GM12801 (cell line): ENCODE data around the gene DEF6.

Experiments used
- TF ChIP-seq, protein P1 (sequence below): IDR thresholded peaks from one replicate; pipeline ENCODE4 v1.5.1; 2011; ENCODE audit warnings: control low read depth; ENCODE audit not compliant: insufficient read length; ENCODE audit errors: extremely low read depth

The DEF6 gene

DNA sequence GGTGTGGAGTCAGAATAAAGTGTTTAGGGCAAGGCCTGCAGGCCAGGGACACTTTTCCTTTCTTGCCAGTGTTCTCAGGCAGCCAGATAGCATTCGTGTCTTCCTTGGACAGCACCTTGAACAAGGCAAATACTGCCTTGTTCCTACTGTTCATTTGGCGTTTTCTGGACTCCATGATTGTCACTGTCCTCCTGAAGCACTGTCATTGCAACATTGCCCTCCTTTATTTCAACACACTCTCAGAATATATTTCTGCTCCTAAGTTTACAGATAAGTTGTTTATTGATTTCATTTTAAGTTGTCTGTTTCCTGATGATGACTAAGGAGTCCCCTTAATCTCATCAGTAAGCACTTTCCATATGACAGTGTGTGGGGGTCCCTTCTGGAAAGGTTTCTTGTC lies 15.1 kb upstream of the DEF6 start:
- TF ChIP-seq, protein P1, sequence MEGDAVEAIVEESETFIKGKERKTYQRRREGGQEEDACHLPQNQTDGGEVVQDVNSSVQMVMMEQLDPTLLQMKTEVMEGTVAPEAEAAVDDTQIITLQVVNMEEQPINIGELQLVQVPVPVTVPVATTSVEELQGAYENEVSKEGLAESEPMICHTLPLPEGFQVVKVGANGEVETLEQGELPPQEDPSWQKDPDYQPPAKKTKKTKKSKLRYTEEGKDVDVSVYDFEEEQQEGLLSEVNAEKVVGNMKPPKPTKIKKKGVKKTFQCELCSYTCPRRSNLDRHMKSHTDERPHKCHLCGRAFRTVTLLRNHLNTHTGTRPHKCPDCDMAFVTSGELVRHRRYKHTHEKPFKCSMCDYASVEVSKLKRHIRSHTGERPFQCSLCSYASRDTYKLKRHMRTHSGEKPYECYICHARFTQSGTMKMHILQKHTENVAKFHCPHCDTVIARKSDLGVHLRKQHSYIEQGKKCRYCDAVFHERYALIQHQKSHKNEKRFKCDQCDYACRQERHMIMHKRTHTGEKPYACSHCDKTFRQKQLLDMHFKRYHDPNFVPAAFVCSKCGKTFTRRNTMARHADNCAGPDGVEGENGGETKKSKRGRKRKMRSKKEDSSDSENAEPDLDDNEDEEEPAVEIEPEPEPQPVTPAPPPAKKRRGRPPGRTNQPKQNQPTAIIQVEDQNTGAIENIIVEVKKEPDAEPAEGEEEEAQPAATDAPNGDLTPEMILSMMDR = no peak

GRCh38 chr6:35283361-35283760 lies 14.3 kb upstream of the DEF6 start:
- TF ChIP-seq, protein P1 = no peak

- TF ChIP-seq, protein P1 = no peak
Observed at GRCh38 chr6:35287671-35288396, 9.8 kb upstream of the DEF6 start.

DNA sequence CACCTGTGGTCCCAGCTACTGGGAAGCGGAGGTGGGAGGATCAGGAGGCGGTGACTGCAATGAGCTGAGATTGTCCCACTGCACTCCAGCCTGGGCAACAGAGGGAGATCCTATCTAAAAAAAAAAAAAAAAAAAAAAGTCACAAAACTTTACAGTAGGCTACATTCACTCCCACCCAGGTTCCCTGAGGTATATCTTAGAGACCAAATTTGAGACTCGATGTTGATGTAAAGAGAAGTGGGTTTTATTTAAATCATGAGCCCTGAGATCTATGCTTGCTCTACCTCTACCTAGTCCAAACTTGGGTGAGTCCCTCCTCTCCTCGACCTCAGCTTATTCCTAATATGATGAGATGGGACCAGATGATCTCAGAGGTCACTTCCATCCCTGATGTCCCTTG lies 8.8 kb upstream of the DEF6 start:
- TF ChIP-seq, protein P1 = no peak

GRCh38 chr6:35291491-35291890 lies 6.1 kb upstream of the DEF6 start:
- TF ChIP-seq, protein P1 = no peak

- TF ChIP-seq, protein P1 = no peak
Observed at GRCh38 chr6:35292494-35292893, 5.1 kb upstream of the DEF6 start.

DNA sequence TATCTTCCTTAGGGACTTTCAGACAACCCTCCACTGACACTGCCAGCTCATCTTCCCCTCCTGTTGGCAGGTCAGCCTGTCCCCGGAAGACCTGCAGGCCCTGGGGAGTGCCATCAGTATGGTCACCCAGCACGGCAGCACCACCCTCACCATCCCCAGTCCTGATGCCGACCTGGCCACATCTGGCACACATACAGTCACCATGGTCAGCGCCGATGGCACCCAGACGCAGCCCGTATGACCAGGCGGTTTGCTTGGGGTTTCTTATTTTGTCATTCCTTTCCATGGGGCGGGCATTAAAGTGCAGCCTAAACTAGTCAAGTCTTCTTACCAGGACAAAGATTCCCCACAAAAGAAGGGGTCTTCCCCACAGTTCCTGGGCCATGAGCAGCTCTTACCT lies 3.9 kb upstream of the DEF6 start:
- TF ChIP-seq, protein P1 = no peak
